Mucosa of stomach (tissue), 1 donor: ENCODE data around the gene POLD2.

ENCODE experiments used
- H3K27me3 ChIP-seq: one replicate; pipeline ENCODE4 v1.7.0; 2013; ENCODE audit warnings: mild to moderate bottlenecking, low read length; ENCODE audit not compliant: control insufficient read depth, insufficient read depth
- H3K36me3 ChIP-seq: one replicate; pipeline ENCODE4 v1.7.0; 2013; ENCODE audit warnings: low read length; ENCODE audit not compliant: control insufficient read depth, insufficient read depth
- H3K4me1 ChIP-seq: one replicate; pipeline ENCODE4 v1.7.0; 2013; ENCODE audit warnings: mild to moderate bottlenecking, low read length; ENCODE audit not compliant: control insufficient read depth, insufficient read depth
- H3K4me3 ChIP-seq: one replicate; pipeline ENCODE4 v1.7.0; 2013; ENCODE audit warnings: low read length
- H3K9ac ChIP-seq: one replicate; pipeline ENCODE4 v1.7.0; 2013; ENCODE audit warnings: mild to moderate bottlenecking, low read length, moderate library complexity
- H3K9me3 ChIP-seq: one replicate; pipeline ENCODE4 v1.7.0; 2013; ENCODE audit warnings: mild to moderate bottlenecking, low read length, moderate library complexity; ENCODE audit not compliant: control insufficient read depth
- donor health status: Pancreatic carcinoma.

The POLD2 gene

GRCh38 chr7:44112997-44113763, 10.2 kb downstream of the POLD2 start:
- H3K4me3 ChIP-seq, result no peak overlapping the region
- H3K27me3 ChIP-seq, result no peaks in the 10 kb centered on the region
- peaks cover 5% of the 10 kb centered on the region for H3K36me3 ChIP-seq
- no peak overlapping the region for H3K9ac ChIP-seq
- H3K9me3 ChIP-seq, result no peaks in the 10 kb centered on the region
- H3K4me1 ChIP-seq, result no peaks in the 10 kb centered on the region

GRCh38 chr7:44112231-44112996, 10.9 kb downstream of the POLD2 start:
- no peaks in the 10 kb centered on the region for H3K27me3 ChIP-seq
- H3K36me3 ChIP-seq, result peaks cover 5% of the 10 kb centered on the region
- H3K4me1 ChIP-seq, result no peaks in the 10 kb centered on the region
- H3K9me3 ChIP-seq, result no peaks in the 10 kb centered on the region
- no peak overlapping the region for H3K4me3 ChIP-seq
- no peak overlapping the region for H3K9ac ChIP-seq

DNA sequence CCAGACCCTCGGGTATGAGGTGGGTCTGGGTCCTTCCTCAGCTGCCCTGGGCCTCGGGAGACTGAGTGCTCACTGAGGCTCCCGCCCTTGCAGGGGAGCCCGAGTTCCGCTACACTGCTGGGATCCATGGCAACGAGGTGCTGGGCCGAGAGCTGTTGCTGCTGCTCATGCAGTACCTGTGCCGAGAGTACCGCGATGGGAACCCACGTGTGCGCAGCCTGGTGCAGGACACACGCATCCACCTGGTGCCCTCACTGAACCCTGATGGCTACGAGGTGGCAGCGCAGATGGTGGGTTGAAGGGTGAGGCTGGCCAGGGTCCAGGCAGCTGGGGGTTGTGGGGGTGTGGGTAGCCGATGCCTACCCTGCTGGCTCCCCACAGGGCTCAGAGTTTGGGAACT, 11.6 kb downstream of the POLD2 start:
- Histone ChIP-seq H3K27me3 (no peaks in the 10 kb centered on the region), H3K9me3 (no peaks in the 10 kb centered on the region), H3K36me3 (peaks cover 5% of the 10 kb centered on the region), H3K4me3 (no peak overlapping the region), H3K9ac (no peak overlapping the region), H3K4me1 (no peaks in the 10 kb centered on the region)

DNA sequence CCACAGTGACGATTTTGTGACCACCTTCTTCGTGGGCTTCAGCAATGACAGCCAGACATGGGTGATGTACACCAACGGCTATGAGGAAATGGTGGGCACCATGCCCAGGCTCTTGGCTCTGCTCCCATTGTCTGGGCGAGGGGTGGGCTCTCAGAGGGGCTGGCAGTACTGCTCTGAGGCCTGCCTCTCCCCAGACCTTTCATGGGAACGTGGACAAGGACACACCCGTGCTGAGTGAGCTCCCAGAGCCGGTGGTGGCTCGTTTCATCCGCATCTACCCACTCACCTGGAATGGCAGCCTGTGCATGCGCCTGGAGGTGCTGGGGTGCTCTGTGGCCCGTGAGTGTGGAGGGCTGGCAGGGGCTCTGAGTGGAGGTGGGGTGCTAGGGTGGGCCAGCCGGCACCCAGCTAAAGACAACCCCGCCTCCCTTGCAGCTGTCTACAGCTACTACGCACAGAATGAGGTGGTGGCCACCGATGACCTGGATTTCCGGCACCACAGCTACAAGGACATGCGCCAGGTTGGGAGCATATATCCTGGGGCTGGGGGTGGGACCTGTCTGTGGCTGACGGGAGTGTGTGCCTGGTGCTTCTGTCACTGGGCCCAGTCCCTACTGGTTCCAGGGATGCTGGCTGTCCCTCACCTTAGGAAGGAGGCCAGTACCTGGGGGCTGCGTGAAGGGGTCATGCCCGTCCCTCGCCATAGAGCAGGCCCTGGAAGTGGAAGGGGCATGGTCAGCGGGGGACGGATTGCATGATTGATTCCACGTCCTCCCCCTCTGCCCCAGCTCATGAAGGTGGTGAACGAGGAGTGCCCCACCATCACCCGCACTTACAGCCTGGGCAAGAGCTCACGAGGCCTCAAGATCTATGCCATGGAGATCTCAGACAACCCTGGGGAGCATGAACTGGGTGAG, 12.4 kb downstream of the POLD2 start:
- Histone ChIP-seq H3K9ac (no peak overlapping the region), H3K9me3 (no peaks in the 10 kb centered on the region), H3K4me1 (no peaks in the 10 kb centered on the region), H3K4me3 (no peak overlapping the region), H3K27me3 (peaks cover 2% of the 10 kb centered on the region), H3K36me3 (peaks cover 5% of the 10 kb centered on the region)

GRCh38 chr7:44109991-44110390, 13.4 kb downstream of the POLD2 start:
- no peaks in the 10 kb centered on the region for H3K9me3 ChIP-seq
- no peak overlapping the region for H3K9ac ChIP-seq
- H3K36me3 ChIP-seq, result peaks cover 5% of the 10 kb centered on the region
- no peak overlapping the region for H3K4me3 ChIP-seq
- H3K27me3 ChIP-seq, result peaks cover 11% of the 10 kb centered on the region
- no peaks in the 10 kb centered on the region for H3K4me1 ChIP-seq

DNA sequence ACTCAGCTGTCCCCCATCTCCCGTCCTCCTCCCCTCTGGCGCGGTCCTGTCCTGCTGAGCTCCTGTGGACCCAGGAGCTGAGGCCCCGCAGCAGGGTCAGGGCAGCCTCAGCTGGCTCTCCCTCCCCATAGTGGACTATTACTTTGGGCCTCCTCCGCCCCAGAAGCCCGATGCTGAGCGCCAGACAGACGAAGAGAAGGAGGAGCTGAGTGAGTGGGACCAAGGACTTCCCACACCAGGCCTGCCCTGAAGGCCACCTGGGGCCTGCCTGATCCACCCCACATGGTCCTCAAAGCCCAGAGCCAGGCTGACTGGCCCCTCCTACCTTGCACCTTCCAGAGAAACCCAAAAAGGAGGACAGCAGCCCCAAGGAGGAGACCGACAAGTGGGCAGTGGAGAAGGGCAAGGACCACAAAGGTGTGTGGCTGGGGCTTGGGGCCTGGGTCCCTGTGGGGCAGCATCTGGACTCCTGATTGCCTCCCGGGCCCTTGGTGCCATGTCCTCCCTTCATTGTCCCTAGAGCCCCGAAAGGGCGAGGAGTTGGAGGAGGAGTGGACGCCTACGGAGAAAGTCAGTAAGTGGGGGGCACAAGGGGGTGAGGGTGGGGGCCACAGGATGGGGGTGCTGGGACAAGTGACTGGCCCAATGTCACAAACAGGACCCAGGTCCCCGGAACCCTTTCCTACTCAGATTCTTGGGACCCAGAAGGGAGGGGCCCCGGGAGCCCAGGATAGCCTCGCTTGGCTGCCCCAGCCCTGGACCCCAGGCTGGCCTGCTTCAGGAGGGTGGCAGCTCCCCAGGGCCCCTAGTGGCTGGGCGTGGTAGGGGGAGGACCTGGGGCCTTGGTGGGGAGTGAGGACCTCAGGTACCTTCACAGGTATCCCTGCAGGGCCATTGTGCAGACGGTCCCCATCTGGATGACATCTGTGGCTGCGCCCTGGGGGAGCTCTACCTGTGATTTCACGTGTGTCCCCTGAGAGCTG, 14.3 kb downstream of the POLD2 start:
- no peak overlapping the region for H3K4me3 ChIP-seq
- peaks cover 20% of the 10 kb centered on the region for H3K27me3 ChIP-seq
- H3K9ac ChIP-seq, result no peak overlapping the region
- H3K4me1 ChIP-seq, result no peaks in the 10 kb centered on the region
- H3K9me3 ChIP-seq, result no peaks in the 10 kb centered on the region
- H3K36me3 ChIP-seq, result peaks cover 2% of the 10 kb centered on the region

GRCh38 chr7:44107961-44108767, 15.2 kb downstream of the POLD2 start:
- no peaks in the 10 kb centered on the region for H3K9me3 ChIP-seq
- no peaks in the 10 kb centered on the region for H3K4me1 ChIP-seq
- no peaks in the 10 kb centered on the region for H3K36me3 ChIP-seq
- H3K4me3 ChIP-seq, result no peak overlapping the region
- H3K9ac ChIP-seq, result no peak overlapping the region
- H3K27me3 ChIP-seq, result peaks cover 27% of the 10 kb centered on the region

DNA sequence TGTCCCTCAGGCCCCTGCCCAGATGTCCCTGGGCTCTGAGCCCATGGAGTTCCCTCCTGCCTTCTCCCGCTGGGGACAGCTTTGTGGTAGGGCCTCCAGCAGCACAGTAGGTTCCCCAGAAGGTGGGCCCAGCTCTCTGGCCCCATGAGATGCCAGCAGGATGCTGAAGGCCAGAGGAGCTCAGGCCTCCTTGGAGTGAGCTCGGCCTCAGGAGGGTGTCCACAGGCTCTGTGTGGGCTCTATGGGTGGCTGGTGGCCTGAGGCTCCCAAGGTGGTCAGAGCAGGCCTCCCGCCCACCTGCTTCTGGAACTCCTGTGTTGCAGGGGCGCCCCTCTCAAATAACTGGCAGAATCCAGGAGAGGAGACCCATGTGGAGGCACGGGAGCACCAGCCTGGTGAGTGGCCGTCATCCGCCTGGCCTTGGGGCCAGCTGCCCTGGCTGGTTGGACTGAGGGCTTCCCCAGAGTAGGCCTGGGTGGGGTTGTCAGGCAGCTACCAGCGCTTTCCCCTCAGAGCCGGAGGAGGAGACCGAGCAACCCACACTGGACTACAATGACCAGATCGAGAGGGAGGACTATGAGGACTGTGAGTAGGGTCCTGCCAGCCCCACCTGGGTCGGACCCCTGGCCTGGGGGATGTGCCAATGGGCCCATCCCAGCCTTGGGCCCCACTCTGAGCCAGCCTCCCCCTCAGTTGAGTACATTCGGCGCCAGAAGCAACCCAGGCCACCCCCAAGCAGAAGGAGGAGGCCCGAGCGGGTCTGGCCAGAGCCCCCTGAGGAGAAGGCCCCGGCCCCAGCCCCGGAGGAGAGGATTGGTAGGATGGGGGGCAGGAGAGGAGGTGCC, 16.0 kb downstream of the POLD2 start:
- Histone ChIP-seq H3K9me3 (no peaks in the 10 kb centered on the region), H3K27me3 (peaks cover 35% of the 10 kb centered on the region), H3K9ac (no peak overlapping the region), H3K36me3 (no peaks in the 10 kb centered on the region), H3K4me3 (no peak overlapping the region), H3K4me1 (no peaks in the 10 kb centered on the region)

DNA sequence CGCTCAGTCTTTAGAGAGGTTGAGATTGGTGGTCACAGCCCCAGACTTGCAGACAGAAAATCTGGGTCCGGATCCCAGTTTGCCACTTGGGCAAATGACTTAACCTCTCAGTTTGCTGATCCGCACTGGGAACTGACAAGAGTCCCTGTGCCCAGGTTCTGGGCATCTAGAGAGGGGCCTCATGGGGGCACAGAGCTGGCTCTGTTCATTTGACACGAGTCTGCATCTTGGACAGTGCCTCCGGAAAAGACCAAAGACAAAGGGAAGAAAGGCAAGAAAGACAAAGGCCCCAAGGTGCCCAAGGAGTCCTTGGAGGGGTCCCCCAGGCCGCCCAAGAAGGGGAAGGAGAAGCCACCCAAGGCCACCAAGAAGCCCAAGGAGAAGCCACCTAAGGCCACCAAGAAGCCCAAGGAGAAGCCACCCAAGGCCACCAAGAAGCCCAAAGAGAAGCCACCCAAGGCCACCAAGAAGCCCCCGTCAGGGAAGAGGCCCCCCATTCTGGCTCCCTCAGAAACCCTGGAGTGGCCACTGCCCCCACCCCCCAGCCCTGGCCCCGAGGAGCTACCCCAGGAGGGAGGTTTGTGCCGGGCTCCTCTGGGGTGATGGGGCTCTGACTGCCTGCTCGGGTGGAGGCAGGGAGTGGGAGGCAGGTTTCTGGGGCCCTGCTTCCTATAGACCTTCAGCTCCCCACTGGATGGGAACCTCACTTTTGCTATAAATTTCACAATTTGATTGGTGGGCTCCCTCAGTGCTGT, 16.9 kb downstream of the POLD2 start:
- Histone ChIP-seq H3K9ac (no peak overlapping the region), H3K36me3 (no peaks in the 10 kb centered on the region), H3K27me3 (peaks cover 36% of the 10 kb centered on the region), H3K9me3 (no peaks in the 10 kb centered on the region), H3K4me1 (no peaks in the 10 kb centered on the region), H3K4me3 (no peak overlapping the region)
